GM18873 (cell line): ENCODE data around the gene LMX1B.

ENCODE experiments used
- ATAC-seq: cut with Tn5 transposase; IDR thresholded peaks from one replicate; pipeline ENCODE4 v1.9.1; 2021; ENCODE audit warnings: mild to moderate bottlenecking, moderate library complexity, moderate number of reproducible peaks; ENCODE audit not compliant: unreplicated experiment, low FRiP score

The LMX1B gene

DNA sequence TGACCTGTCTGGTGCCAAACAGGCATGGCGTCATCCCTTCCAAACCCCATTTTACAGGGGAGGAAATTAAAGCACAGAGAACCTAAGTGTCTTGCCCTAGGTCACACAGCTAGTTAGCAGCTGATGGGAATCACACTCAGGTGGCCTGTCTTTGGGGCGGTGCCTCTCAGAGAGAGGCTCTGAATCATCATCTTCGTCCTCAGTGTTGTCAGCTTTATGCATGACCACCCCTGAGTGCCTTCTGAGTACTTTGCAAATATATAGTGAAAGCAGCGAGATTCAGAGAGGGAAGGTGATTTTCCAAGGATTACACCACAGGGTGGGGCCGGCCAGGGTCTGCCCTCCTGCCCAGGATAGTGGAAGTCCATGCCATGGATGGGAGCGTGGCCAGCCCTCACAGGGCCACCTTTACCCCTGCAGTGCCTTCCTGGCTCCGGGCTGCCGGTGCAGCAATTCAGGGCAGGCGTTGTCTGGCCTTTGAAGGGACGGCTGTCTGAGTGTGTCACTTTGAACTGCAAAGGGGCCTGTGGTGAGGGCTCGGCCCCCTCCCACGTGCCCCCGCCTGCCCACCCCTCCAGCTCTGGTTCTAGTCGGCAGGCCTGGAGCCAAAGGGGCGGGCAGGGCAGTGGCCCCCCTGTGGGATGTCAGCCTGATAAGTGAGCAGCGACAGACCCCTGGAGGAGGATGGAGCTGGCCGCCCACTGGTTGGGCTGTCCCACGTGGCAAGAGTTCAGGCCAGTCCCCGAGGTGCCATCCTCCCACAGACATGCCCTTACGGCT, 16.9 kb downstream of the LMX1B start:
- ATAC-seq = no peak

- ATAC-seq = no peak
Observed at GRCh38 chr9:126631254-126631653, 17.5 kb downstream of the LMX1B start.

DNA sequence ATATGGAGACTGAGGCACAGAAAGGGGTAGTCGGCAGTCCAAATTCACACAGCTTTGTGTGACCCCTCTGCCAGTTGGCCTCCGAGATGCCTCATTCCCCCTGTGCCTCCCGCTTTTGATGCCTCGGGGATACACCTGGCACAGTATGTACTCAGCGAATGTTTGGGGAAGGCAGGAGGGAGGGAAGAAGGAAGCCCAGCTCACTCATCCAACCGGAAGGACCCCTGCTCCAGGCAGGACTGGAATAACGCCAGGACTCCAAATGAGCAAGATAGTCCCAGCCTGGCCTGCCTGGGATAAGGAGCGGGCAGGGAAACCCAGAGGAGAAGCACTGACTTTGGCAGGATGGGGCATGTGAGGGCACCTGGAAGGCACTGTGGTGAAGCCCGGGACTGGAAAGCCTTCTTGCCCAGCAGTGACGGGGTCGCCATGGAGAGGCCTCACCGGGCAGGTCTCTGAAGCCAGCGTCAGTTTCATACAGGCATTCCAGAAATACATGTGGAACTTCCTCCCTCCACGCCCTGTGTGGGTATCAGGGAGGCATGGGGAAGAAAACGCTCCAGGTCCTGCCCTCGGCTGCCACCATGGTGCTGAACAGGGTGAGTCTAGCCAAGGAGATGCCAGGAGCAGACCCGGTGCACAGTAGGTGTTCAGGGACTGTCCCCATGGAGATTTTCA, 20.3 kb downstream of the LMX1B start:
- no peak for ATAC-seq

DNA sequence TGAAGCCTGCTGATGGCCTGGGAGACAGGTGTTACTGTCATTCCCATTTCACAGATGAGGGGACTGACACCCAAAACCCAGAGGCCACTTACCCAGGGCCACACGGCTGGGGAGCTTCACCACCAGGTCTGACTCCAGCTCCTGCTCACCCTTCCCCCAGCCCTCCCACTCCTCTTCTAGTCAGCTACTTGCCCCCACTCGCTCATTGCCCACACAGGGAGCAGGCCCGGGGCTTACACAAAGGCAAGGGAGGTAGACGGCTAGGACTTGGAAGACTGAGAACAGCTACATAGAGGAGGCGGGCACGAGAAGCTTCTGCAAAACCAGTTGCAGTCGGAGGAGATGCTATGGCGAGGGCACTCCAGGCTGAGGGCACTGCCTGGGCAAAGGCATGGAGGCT, 21.3 kb downstream of the LMX1B start:
- ATAC-seq = no peak

- no peak for ATAC-seq
Observed at GRCh38 chr9:126635661-126636439, 22.1 kb downstream of the LMX1B start.

DNA sequence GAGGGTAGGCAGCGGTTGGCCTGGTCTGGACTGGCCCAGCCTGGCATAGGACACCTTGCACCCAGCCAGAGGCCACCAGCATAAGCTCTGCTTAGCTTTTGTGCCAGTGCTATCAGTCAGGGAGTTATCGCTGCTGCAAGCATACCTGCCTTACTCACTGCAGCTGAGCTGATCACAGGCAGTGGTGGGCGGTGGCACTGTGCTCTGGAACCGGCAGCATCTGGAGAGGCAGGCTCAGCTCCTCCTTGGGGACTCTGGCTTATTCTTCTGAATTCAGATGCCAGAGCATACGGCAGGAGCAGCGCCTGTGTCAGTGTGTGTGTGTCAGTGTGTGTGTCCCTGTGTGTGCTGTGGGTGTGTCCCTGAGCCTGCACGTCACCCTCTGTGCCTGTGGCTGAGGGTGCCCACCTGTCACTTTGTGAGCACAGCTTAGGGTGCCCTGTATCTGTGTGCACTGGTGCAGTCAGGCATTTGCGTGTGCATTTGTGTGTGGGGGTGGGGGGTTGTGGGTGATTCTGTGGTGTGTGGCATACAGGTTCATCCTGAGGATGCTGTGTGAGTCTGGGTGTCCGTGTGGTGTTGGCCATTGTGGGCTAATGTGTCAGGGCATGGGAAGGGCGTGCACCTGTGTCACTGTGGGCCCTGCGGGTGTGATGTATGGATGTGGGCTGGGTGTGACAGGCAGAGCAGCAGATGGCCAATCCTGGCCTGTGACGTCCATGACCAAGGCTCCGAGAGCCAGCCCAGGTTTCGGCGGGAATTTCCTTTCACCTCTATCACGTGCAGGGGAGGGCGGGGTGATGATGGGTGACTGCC, 23.5 kb downstream of the LMX1B start:
- ATAC-seq = no peak

GRCh38 chr9:126638571-126639132, 24.9 kb downstream of the LMX1B start:
- no peak for ATAC-seq

- no peak for ATAC-seq
Observed at GRCh38 chr9:126639318-126640000, 25.7 kb downstream of the LMX1B start.

DNA sequence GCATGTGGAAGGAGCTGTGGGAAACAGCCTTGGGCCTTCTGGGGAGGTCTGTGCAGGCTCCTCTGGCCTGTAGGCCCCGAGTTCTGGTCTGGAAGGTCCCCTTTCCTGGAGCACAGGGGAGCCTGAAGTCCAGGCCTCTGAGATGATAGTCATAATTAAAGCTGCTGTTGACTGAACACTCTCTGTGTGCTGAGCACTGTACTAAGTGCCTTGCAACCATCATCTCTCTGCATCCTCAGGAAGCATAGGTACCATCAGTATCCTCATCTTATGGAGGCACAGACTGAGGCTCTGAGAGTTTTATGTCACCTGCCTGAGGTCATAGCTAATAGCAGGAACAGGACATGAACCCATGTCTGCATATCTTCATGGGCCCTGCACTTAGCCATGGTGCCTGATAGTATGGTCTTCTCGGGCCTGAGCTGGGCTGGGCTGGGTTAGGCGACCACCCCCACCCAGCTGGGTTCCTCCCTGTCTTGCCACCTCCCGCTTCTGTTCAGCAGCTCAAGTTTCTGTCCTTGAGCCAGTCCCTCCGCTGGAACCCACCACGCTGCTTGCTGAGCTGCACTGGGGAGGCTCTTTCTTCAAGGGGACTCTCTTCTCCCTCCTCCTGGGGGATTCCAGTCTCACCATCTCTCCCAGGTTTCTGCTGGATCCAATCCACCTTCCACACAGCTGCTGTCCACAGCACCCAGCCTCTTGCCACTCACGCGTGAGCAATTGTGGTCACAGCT, 27.6 kb downstream of the LMX1B start:
- no peak for ATAC-seq

GRCh38 chr9:126642010-126642744, 28.4 kb downstream of the LMX1B start:
- ATAC-seq = no peak

DNA sequence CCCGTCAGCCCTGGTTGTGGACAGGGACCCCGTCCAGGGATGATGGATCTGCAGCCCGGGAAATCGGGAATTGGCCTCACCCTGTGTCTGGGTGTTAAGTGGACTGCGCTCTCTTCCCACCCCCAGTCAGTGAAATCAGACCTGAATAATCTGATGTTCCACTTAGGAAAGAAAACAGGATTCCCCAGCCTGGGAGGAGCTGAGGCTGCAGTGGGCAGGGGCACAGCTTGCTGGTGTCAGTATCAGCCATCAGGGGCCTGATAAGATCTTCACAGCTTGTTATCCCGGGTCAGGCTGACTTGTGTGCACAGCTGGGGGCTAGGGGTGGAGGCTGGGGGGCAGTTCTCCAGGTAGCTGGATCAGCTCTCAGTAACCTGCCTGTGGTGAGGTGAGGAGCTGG, 29.1 kb downstream of the LMX1B start:
- no peak for ATAC-seq

DNA sequence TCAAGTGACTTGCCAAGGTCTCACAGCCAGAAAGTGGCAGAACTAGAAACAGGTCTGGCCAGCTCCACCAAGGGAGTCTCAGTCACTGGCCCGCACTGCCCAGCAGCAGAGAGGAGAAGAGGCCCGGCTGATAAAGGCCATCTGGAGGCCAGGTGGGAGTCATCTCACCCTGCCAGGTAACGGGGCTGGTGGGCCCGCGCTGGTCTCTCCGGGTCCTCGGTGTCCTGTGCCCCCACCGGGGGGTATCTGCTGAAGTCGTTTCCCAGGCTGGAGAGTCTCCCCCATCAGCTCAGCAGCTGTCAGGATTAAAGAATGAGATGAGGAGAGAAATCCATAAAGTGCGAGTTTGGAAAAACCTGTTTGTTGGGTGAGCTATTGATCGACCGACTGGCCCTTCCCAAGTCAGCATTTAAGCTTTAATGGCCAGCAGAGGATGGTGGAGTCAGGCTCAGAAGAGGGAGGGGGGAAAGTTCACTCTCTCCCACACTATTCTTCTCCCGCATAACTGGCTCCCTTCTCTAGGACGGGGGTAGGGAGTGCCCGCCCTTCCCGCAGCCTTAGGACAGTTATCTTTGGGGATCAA, 30.3 kb downstream of the LMX1B start:
- no peak for ATAC-seq

DNA sequence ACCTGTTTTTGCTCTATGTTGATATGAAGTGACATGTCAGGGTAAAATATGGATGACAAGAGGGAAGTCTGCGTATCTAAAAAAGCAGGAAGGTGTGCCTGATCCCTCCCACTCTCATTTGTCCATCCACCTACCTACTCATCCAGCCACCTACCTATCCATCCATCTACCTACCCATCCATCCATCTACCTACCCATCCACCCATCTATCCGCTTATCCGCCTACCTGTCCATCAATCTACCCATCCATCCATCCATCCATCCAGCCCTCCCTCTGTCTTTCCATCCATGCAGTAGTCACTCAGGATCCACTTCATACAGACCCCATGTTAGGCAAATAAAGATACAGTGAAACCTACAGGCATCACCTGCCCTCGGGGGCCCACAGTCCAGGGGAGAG, 32.4 kb downstream of the LMX1B start:
- ATAC-seq = no peak

DNA sequence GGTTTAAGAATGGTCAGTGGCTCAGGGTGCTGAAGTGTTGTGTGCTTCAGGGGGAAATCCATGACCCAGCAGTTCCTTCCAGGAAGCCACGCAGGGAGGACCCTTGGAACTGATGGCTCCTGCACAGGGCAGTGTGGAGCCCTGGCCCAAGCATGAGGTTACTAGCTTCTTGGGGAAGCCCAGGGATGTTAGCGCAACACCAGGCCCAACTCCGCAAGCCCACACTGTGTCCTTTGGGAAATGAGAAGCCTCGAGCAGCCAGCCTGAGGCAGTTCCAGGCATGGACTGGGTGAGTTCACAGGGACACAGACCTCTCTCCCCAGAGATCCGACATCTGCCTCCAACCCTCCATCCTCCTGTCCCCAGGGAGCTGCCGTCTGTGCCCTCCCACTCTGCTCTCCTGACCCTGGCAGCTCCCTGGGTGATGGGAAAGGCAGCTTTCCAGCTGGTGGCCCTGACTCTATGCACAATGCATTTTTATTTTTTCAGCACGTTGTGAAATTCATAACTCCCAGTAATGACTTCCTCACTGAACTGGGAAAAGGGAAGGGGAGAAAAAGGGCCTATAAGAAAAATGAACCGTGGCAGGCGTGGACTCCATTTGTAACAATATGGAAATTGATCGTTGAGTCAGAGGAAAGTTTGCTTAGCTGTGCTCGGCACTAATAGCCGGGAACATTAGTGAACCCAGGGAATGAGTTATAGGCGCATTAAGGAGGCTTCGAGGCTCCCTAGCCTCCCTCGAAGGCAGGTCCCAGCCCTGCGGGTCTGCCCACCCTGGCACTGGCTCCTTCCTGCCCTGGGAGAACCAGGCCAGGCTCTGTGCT, 34.1 kb downstream of the LMX1B start:
- ATAC-seq = no peak

- ATAC-seq = no peak
Observed at GRCh38 chr9:126649477-126649876, 35.7 kb downstream of the LMX1B start.

DNA sequence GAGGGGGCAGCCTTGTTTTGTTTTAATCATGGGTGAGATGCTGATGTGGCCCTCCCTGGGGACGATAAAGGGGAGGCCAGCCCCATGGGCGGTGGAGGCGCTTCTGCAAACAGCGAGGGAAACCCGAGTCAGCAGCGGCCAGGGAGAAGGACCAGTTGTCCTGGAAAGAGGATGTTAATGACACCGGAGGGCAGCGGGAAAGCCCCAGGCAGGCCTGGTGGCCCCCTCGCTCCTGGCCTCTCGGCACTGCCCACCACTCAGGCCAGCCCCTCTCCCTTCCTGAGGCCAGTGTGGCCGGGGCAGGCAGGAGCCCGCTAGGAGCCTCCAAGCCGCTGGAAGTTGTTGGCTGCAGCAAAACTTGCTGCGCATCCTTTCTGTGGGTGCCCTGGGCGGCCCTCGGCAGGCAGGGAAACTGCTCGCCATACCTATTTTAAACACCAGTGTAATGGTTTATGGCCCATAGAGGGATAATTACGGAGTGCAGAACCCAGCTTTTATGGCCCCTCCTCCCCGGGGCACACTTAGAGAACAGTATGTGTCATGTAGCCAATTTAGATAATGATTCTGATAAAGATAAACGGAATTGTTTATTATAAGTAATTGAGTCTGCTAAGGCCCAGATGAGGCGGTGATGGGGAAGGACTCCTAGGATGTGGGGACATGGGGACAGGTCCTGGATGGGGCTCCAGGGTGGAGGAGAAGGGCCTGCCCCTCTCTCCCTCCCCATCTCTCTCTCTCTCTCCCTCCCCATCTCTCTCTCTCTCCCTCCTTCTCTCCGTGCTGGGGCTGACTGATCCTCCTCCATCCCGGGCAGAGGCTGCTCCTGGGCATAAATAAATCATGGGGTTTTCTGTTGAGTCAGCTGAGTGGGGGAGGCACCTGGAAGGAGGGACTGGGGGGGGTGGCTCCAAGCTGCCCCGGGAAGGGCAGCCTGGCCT, 36.9 kb downstream of the LMX1B start:
- ATAC-seq = no peak
